GM23338 (cell line): ENCODE data around the gene RNF115. TPM values are rescaled to one million over a fixed set of nuclear protein-coding genes. Genes with fewer than 3 reads are reported as not detected.

ENCODE experiments used
- ATAC-seq: fragments of 200-7000 bp; cut with Tn5 transposase; 3 replicates; pipeline ENCODE4 v1.9.1; 2020
- DNase-seq: peaks from one replicate; pipeline ENCODE4 v3.0.0-alpha.2; 2015; ENCODE audit warnings: low spot score
- H2AFZ ChIP-seq: fragments of 200-600 bp; sonication (generic); 2 replicates; pipeline ENCODE4 v1.8.0; 2016; ENCODE audit warnings: antibody characterized with exemption, mild to moderate bottlenecking, moderate library complexity
- H3F3A ChIP-seq: fragments of 200-600 bp; sonication (generic); replicated peaks from 2 replicates; pipeline ENCODE4 v1.8.0; 2017; ENCODE audit warnings: antibody characterized with exemption, mixed run types, low read depth
- H3K27ac ChIP-seq: fragments of 200-600 bp; sonication (generic); 2 replicates; pipeline ENCODE4 v1.6.1; 2016; ENCODE audit warnings: low read depth
- H3K27me3 ChIP-seq: fragments of 200-600 bp; sonication (generic); 2 replicates; pipeline ENCODE4 v1.8.0; 2016; ENCODE audit warnings: mild to moderate bottlenecking, mixed run types, moderate library complexity; ENCODE audit not compliant: insufficient read depth
- H3K36me3 ChIP-seq: fragments of 200-600 bp; sonication (generic); 2 replicates; pipeline ENCODE4 v1.8.0; 2016; ENCODE audit warnings: mild to moderate bottlenecking; ENCODE audit not compliant: insufficient read depth
- H3K4me1 ChIP-seq: fragments of 200-600 bp; sonication (generic); 2 replicates; pipeline ENCODE4 v1.8.0; 2016; ENCODE audit warnings: mild to moderate bottlenecking, moderate library complexity; ENCODE audit not compliant: insufficient read depth
- H3K4me2 ChIP-seq: fragments of 200-600 bp; sonication (generic); 2 replicates; pipeline ENCODE4 v1.7.1; 2017; ENCODE audit warnings: mixed run types
- H3K4me3 ChIP-seq: fragments of 200-600 bp; sonication (generic); 2 replicates; pipeline ENCODE4 v1.6.1; 2016; ENCODE audit warnings: mixed run types
- H3K79me2 ChIP-seq: fragments of 200-600 bp; sonication (generic); replicated peaks from 2 replicates; pipeline ENCODE4 v1.8.0; 2017; ENCODE audit warnings: mild to moderate bottlenecking; ENCODE audit not compliant: insufficient read depth
- H3K9me2 ChIP-seq: fragments of 200-600 bp; sonication (generic); 2 replicates; pipeline ENCODE4 v1.8.0; 2017; ENCODE audit not compliant: insufficient read depth
- H4K20me1 ChIP-seq: fragments of 200-600 bp; sonication (generic); replicated peaks from 2 replicates; pipeline ENCODE4 v1.8.0; 2017; ENCODE audit warnings: mild to moderate bottlenecking; ENCODE audit not compliant: insufficient read depth
- H3K27ac Mint-ChIP-seq: 2 replicates; pipeline ENCODE4 v1.8.0; 2020; ENCODE audit warnings: inconsistent platforms, mild to moderate bottlenecking, moderate library complexity, mixed read lengths
- H3K27me3 Mint-ChIP-seq: 3 replicates; pipeline ENCODE4 v1.8.0; 2022; ENCODE audit warnings: low read depth, mild to moderate bottlenecking, moderate library complexity, mixed read lengths, inconsistent platforms; ENCODE audit not compliant: insufficient read depth, poor library complexity
- H3K36me3 Mint-ChIP-seq: 3 replicates; pipeline ENCODE4 v1.8.0; 2021; ENCODE audit warnings: low read depth, mild to moderate bottlenecking, inconsistent platforms, moderate library complexity, mixed read lengths
- H3K4me1 Mint-ChIP-seq: 3 replicates; pipeline ENCODE4 v1.8.0; 2020; ENCODE audit warnings: mild to moderate bottlenecking, inconsistent platforms, mixed read lengths
- H3K4me3 Mint-ChIP-seq: 3 replicates; pipeline ENCODE4 v1.8.0; 2021; ENCODE audit warnings: moderate library complexity, mild to moderate bottlenecking, inconsistent platforms, mixed read lengths
- H3K9me3 Mint-ChIP-seq: 3 replicates; pipeline ENCODE4 v1.8.0; 2020; ENCODE audit warnings: moderate library complexity, mild to moderate bottlenecking, inconsistent platforms, mixed read lengths
- EZH2 ChIP-seq: fragments of 200-600 bp; sonication (generic); IDR thresholded peaks from one replicate; pipeline ENCODE4 v1.8.0; 2017; ENCODE audit warnings: antibody characterized with exemption, mild to moderate bottlenecking, low read depth; ENCODE audit not compliant: unreplicated experiment
- EZH2phosphoT487 ChIP-seq: fragments of 200-600 bp; sonication (generic); IDR thresholded peaks from one replicate; pipeline ENCODE4 v1.8.1; 2018; ENCODE audit warnings: antibody characterized with exemption; ENCODE audit not compliant: unreplicated experiment
- JUNB ChIP-seq: IDR thresholded peaks from one replicate; pipeline ENCODE4 v1.6.1; 2016; ENCODE audit warnings: antibody characterized with exemption; ENCODE audit not compliant: unreplicated experiment
- NANOG ChIP-seq: IDR thresholded peaks from 2 replicates; pipeline ENCODE4 v1.6.1; 2016; ENCODE audit warnings: antibody characterized with exemption, borderline replicate concordance
- POLR2AphosphoS5 ChIP-seq: IDR thresholded peaks from 2 replicates; pipeline ENCODE4 v1.6.1; 2016; ENCODE audit warnings: antibody characterized with exemption, low read depth
- STAT1 ChIP-seq: IDR thresholded peaks from one replicate; pipeline ENCODE4 v1.6.1; 2016; ENCODE audit warnings: antibody characterized with exemption; ENCODE audit not compliant: unreplicated experiment
- ZNF114 ChIP-seq: fragments of 250-450 bp; sonication (Bioruptor Pico); IDR thresholded peaks from 2 replicates; pipeline ENCODE4 v1.5.0; 2020; ENCODE audit warnings: mild to moderate bottlenecking, moderate library complexity
- ZNF331 ChIP-seq: fragments of 250-450 bp; sonication (Bioruptor Pico); IDR thresholded peaks from 2 replicates; pipeline ENCODE4 v1.5.0; 2020; ENCODE audit warnings: low read depth, mild to moderate bottlenecking, moderate library complexity
- polyA plus RNA-seq: library from polyadenylated mRNA; unstranded; fragments of >200 nt; fragmentation: Nextera tagmentation; extraction: Ambion mirVana; gene quantifications from 2 replicates; pipeline ENCODE4 v1.2.1, GENCODE V29; 2016
- total RNA-seq: library from RNA; depleted of rRNA; stranded (reverse); fragments of >200 nt; shearing (Covaris generic); gene quantifications from 2 replicates; pipeline ENCODE4 v1.2.3, GENCODE V29; 2014
- TF ChIP-seq, protein P1 (sequence below), 2 experiments: fragments of 200-600 bp in 1 of 2; sonication (generic) in 1 of 2; conservative IDR thresholded peaks; 2 replicates each; pipeline versions ENCODE4 v1.5.1 to v1.6.1; 2016 to 2017; ENCODE audit warnings: antibody characterized with exemption in 2 of 2, low read depth in 2 of 2, mild to moderate bottlenecking in 2 of 2, moderate library complexity in 1 of 2
- TF ChIP-seq, protein P2 (sequence below): IDR thresholded peaks from one replicate; pipeline ENCODE4 v1.6.1; 2018; ENCODE audit warnings: antibody characterized with exemption; ENCODE audit not compliant: unreplicated experiment
- TF ChIP-seq, protein P3 (sequence below): IDR thresholded peaks from 2 replicates; pipeline ENCODE4 v1.6.1; 2016; ENCODE audit warnings: antibody characterized with exemption

The RNF115 gene
- total and polyA plus RNA-seq, 2 experiments from 2014 or later = 10.6 to 10.9 TPM

- TF ChIP-seq NANOG (no peak), ZNF114 (CRISPR knock-in tag) (no peak), JUNB (no peak), STAT1 (no peak), EZH2 (no peak)
- TF ChIP-seq, protein P1, sequence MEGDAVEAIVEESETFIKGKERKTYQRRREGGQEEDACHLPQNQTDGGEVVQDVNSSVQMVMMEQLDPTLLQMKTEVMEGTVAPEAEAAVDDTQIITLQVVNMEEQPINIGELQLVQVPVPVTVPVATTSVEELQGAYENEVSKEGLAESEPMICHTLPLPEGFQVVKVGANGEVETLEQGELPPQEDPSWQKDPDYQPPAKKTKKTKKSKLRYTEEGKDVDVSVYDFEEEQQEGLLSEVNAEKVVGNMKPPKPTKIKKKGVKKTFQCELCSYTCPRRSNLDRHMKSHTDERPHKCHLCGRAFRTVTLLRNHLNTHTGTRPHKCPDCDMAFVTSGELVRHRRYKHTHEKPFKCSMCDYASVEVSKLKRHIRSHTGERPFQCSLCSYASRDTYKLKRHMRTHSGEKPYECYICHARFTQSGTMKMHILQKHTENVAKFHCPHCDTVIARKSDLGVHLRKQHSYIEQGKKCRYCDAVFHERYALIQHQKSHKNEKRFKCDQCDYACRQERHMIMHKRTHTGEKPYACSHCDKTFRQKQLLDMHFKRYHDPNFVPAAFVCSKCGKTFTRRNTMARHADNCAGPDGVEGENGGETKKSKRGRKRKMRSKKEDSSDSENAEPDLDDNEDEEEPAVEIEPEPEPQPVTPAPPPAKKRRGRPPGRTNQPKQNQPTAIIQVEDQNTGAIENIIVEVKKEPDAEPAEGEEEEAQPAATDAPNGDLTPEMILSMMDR (conservative IDR thresholded peaks at IDR 0.05; ENCODE audit: low read depth in 2 of 2) = no peak
- TF ChIP-seq, protein P2, sequence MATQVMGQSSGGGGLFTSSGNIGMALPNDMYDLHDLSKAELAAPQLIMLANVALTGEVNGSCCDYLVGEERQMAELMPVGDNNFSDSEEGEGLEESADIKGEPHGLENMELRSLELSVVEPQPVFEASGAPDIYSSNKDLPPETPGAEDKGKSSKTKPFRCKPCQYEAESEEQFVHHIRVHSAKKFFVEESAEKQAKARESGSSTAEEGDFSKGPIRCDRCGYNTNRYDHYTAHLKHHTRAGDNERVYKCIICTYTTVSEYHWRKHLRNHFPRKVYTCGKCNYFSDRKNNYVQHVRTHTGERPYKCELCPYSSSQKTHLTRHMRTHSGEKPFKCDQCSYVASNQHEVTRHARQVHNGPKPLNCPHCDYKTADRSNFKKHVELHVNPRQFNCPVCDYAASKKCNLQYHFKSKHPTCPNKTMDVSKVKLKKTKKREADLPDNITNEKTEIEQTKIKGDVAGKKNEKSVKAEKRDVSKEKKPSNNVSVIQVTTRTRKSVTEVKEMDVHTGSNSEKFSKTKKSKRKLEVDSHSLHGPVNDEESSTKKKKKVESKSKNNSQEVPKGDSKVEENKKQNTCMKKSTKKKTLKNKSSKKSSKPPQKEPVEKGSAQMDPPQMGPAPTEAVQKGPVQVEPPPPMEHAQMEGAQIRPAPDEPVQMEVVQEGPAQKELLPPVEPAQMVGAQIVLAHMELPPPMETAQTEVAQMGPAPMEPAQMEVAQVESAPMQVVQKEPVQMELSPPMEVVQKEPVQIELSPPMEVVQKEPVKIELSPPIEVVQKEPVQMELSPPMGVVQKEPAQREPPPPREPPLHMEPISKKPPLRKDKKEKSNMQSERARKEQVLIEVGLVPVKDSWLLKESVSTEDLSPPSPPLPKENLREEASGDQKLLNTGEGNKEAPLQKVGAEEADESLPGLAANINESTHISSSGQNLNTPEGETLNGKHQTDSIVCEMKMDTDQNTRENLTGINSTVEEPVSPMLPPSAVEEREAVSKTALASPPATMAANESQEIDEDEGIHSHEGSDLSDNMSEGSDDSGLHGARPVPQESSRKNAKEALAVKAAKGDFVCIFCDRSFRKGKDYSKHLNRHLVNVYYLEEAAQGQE = no peak
- TF ChIP-seq, protein P3, sequence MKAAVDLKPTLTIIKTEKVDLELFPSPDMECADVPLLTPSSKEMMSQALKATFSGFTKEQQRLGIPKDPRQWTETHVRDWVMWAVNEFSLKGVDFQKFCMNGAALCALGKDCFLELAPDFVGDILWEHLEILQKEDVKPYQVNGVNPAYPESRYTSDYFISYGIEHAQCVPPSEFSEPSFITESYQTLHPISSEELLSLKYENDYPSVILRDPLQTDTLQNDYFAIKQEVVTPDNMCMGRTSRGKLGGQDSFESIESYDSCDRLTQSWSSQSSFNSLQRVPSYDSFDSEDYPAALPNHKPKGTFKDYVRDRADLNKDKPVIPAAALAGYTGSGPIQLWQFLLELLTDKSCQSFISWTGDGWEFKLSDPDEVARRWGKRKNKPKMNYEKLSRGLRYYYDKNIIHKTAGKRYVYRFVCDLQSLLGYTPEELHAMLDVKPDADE = no peak
- H3K27me3 Mint-ChIP-seq = peaks cover 7% of the 10 kb centered on the region
- peaks cover 17% of the 10 kb centered on the region for H3K4me1 Mint-ChIP-seq
- no peaks in the 10 kb centered on the region for H3K36me3 Mint-ChIP-seq
- no peak overlapping the region for H3K4me3 Mint-ChIP-seq
- Histone ChIP-seq H3K27ac (no peak overlapping the region), H3K27me3 (no peaks in the 10 kb centered on the region), H2AFZ (no peak overlapping the region), H3K4me3 (no peak overlapping the region), H3K4me2 (no peak overlapping the region), H3K36me3 (no peaks in the 10 kb centered on the region), H3F3A (no peaks in the 10 kb centered on the region), H4K20me1 (no peaks in the 10 kb centered on the region), H3K4me1 (no peaks in the 10 kb centered on the region), H3K79me2 (no peaks in the 10 kb centered on the region), H3K9me2 (no peaks in the 10 kb centered on the region)
- DNase-seq (no peak), ATAC-seq (no peak)
- H3K9me3 Mint-ChIP-seq = no peaks in the 10 kb centered on the region
- no peak overlapping the region for H3K27ac Mint-ChIP-seq
These were observed 113.4 kb downstream of the RNF115 start for GRCh38 chr1:145710291-145711027.

DNA sequence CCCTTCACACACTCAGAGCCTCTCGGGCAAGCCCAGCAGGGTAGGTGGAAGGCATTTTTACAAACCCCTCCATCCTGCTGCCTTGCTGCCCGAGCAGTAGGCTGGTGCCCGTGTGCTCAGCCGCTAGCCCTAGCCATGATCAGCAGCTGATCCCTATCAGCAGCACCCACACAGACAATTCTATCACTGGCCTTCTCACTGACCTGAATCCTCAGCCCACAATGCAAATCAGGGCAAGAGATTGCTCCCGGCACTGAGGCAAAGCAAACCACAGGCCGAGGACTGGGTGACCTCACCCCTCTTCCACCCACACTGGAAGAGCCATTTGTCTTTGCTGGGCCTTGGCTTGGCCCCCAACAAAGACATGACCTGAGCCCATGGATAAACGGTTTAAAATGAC, 115.8 kb downstream of the RNF115 start:
- Mint-ChIP-seq H3K9me3 (no peaks in the 10 kb centered on the region), H3K4me1 (peaks cover 17% of the 10 kb centered on the region), H3K27ac (0 out of 2 replicates have a peak overlapping the region, but pooled peaks have one; percentile 19), H3K36me3 (no peaks in the 10 kb centered on the region), H3K4me3 (no peak overlapping the region), H3K27me3 (peaks cover 7% of the 10 kb centered on the region)
- H3K36me3 ChIP-seq = no peaks in the 10 kb centered on the region
- H3K79me2 ChIP-seq = no peaks in the 10 kb centered on the region
- H3K9me2 ChIP-seq = 0 out of 2 replicates have a peak, but pooled peaks cover 3% of the 10 kb centered on the region
- ATAC-seq (peak; percentile 56), DNase-seq (no peak)
- no peak overlapping the region for H3K4me2 ChIP-seq
- no peaks in the 10 kb centered on the region for H3F3A ChIP-seq
- no peak overlapping the region for H3K27ac ChIP-seq
- H3K4me1 ChIP-seq = no peaks in the 10 kb centered on the region
- no peaks in the 10 kb centered on the region for H3K27me3 ChIP-seq
- H2AFZ ChIP-seq = peak overlapping the region; percentile 85
- no peaks in the 10 kb centered on the region for H4K20me1 ChIP-seq
- H3K4me3 ChIP-seq = no peak overlapping the region
- TF ChIP-seq JUNB (no peak), EZH2phosphoT487 (no peak), POLR2AphosphoS5 (no peak), STAT1 (no peak), ZNF331 (CRISPR knock-in tag) (no peak), EZH2 (no peak)
